ENCODE measurements around the gene EED. TPM values are rescaled to one million over a fixed set of nuclear protein-coding genes. Genes with fewer than 3 reads are reported as not detected.

EED gene
- total RNA-seq, 4 donors from 2014 or later: 15.7 to 26.4 (median 20.7) TPM

DNA sequence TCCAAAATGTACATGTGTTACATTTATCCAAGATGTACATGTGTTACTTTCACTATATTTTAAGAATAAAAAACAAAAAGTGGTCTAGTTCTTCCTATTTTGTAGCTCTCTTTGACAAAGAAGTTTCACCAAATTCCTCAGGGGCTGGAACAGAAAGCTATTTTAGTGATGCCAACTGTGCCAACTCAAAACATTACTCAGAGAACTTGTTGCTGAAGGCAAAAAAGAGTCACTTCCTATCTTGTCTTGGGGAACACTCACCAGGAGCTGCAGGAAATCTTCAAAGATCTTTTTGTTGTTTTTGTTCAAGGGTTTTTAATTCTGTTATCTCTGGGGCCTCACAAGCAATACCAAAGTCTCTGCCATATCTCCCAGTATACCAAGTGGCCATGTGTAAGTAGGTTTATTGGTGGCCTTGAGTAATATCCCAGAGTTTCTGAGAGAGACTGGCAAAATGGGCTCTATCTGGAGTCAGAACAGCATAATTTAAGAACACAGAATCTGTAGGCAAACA lies 13.6 kb upstream of the EED start:
- Histone ChIP-seq H3K9me3 (no peaks in the 10 kb centered on the region), H3K27ac (no peak overlapping the region), H3K36me3 (no peaks in the 10 kb centered on the region), H3K4me1 (no peaks in the 10 kb centered on the region), H3K27me3 (no peaks in the 10 kb centered on the region), H3K4me3 (no peak overlapping the region)
- no peak for DNase-seq
- TF ChIP-seq, protein P1, sequence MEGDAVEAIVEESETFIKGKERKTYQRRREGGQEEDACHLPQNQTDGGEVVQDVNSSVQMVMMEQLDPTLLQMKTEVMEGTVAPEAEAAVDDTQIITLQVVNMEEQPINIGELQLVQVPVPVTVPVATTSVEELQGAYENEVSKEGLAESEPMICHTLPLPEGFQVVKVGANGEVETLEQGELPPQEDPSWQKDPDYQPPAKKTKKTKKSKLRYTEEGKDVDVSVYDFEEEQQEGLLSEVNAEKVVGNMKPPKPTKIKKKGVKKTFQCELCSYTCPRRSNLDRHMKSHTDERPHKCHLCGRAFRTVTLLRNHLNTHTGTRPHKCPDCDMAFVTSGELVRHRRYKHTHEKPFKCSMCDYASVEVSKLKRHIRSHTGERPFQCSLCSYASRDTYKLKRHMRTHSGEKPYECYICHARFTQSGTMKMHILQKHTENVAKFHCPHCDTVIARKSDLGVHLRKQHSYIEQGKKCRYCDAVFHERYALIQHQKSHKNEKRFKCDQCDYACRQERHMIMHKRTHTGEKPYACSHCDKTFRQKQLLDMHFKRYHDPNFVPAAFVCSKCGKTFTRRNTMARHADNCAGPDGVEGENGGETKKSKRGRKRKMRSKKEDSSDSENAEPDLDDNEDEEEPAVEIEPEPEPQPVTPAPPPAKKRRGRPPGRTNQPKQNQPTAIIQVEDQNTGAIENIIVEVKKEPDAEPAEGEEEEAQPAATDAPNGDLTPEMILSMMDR (IDR thresholded peaks at IDR 0.05): no peak
- TF ChIP-seq POLR2A (IDR thresholded peaks at IDR 0.05): no peak

DNA sequence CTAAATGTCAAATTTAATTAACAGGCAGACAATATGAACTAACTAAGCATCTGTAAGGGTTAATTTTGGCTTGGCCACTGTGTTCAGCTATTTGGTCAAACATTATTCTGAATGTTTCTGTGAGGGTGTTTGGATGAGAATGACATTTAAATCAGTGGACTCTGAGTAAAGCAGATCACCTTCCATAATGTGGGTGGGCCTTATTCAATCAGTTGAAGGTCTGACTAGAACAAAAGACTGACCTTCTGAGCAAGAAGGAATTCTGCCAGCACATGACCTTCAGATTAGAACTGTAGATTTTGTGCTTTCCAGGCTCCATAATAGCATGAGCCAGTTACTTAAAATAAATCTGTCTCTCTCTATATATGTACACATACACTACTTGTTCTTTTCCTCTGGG lies 12.0 kb upstream of the EED start:
- no peak overlapping the region for H3K4me3 ChIP-seq
- no peak for TF ChIP-seq POLR2A (IDR thresholded peaks at IDR 0.05)
- TF ChIP-seq, protein P1 (IDR thresholded peaks at IDR 0.05): no peak
- no peaks in the 10 kb centered on the region for H3K36me3 ChIP-seq
- H3K27ac ChIP-seq: no peak overlapping the region
- DNase-seq: no peak
- no peaks in the 10 kb centered on the region for H3K4me1 ChIP-seq
- H3K9me3 ChIP-seq: no peaks in the 10 kb centered on the region
- no peaks in the 10 kb centered on the region for H3K27me3 ChIP-seq

DNA sequence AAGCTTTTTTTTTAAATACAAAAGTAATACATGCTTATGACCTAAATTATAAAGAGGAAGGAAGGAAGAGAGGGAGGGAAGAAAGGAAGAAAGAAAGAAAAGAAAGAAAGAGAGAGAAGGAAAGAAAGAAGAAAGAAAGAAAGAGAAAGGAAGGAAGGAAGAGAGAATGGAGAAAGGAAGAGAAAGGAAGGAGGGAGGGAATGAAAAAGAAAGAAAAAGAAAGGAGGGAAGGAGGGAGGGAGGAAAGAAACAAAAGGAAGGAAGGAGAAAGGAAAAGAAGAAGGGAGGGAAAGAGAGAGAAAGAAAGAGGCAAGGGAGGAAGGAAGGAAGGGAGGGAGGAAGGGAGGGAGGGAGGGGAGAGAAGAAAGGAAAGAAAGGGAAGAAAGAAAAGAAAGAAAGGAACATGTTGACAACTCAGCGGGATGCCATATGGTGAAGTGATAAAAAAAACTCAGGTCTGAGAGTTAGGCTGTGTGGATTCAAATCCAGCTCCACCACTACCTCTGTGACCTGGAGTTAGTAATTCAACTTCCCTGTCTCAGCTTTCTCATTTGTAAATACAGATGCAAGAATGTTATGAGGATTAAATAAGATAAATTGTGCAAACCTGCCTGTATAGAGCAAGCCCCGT lies 9.6 kb upstream of the EED start:
- TF ChIP-seq POLR2A (IDR thresholded peaks at IDR 0.05): no peak
- TF ChIP-seq, protein P1 (IDR thresholded peaks at IDR 0.05): no peak
- H3K4me3 ChIP-seq: no peak overlapping the region
- no peaks in the 10 kb centered on the region for H3K4me1 ChIP-seq
- H3K27me3 ChIP-seq: no peaks in the 10 kb centered on the region
- no peak for DNase-seq
- no peaks in the 10 kb centered on the region for H3K9me3 ChIP-seq
- H3K36me3 ChIP-seq: no peaks in the 10 kb centered on the region
- no peak overlapping the region for H3K27ac ChIP-seq

DNA sequence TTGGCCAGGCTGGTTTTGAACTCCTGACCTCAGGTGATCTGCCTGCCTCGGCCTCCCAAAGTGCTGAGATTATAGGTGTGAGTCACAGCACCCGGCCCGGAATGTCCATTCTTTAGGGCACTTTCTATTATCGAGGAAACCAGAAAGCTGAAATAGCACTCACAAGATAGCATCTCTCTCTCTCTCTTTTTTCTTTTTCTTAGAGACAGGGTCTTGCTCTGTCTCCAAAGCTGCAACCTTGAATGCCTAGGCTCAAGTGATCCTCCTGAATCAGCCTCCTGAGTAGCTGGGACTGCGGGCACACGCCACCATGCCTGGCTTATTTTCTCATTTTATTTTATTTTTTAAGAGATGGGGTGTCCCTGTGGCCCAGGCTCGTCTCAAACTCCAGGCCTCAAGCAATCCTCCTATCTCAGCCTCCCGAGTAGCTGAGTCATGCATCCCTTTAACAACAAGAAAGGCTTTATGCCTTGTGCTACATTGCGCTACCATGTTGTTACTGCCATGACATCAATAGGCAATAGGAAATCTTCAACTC lies 7.2 kb upstream of the EED start:
- H3K9me3 ChIP-seq: no peaks in the 10 kb centered on the region
- no peak overlapping the region for H3K4me3 ChIP-seq
- TF ChIP-seq POLR2A (IDR thresholded peaks at IDR 0.05): no peak
- TF ChIP-seq, protein P1 (IDR thresholded peaks at IDR 0.05): no peak
- no peaks in the 10 kb centered on the region for H3K4me1 ChIP-seq
- no peaks in the 10 kb centered on the region for H3K36me3 ChIP-seq
- H3K27ac ChIP-seq: no peak overlapping the region
- no peaks in the 10 kb centered on the region for H3K27me3 ChIP-seq
- no peak for DNase-seq

DNA sequence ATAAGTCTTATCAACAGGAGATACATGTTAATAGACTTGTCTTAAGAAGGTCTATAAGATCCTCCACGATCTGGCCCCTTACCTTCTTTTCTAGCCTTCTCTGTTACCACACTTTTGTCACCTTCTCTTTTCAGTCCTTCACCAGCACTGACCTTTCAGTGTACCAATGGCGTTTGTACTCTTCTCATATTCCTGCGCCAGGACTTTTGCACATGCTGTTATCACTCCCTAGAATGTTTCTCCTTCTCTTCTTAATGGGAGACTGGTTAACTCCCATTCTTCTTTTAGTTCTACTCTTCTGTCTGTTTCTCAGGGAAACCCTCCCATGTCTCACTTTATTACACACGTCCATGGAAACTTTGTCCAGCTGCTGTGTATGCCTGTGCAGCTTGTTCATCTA lies 4.4 kb upstream of the EED start:
- no peaks in the 10 kb centered on the region for H3K36me3 ChIP-seq
- TF ChIP-seq, protein P1 (IDR thresholded peaks at IDR 0.05): no peak
- no peak for TF ChIP-seq POLR2A (IDR thresholded peaks at IDR 0.05)
- no peak for DNase-seq
- H3K4me3 ChIP-seq: no peak overlapping the region
- H3K27ac ChIP-seq: no peak overlapping the region
- H3K4me1 ChIP-seq: no peaks in the 10 kb centered on the region
- H3K27me3 ChIP-seq: no peaks in the 10 kb centered on the region
- H3K9me3 ChIP-seq: no peaks in the 10 kb centered on the region

All from Peyer's patch (tissue), 4 donors.